ENCODE measurements around the gene SPEM2.

DNA sequence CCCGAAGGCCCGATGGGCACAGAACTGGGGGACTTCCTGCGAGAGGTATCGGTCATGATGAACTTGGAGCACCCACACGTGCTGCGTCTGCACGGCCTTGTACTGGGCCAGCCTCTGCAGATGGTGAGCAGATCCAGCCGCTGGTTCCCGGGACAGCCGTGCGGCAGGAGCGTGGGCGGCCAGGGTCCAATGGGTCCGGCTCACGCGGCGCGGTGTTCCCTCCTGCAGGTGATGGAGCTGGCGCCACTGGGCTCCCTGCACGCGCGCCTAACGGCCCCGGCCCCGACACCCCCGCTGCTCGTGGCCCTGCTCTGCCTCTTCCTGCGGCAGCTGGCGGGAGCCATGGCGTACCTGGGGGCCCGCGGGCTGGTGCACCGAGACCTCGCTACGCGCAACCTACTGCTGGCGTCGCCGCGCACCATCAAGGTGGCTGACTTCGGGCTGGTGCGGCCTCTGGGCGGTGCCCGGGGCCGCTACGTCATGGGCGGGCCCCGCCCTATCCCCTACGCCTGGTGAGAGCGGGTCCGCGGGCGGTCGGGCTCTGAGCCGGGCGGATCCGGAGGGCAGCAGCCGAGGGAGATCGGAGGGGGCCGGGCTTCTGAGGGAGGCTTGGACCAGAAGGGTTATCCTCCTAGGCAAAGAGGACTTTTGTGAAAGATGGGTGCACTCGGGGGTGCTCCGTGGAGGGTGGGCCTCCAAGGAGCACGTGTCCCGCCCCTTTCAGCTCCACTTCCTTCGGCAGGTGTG is 41.5 kb upstream of the SPEM2 start:
- TF ChIP-seq, protein P1, sequence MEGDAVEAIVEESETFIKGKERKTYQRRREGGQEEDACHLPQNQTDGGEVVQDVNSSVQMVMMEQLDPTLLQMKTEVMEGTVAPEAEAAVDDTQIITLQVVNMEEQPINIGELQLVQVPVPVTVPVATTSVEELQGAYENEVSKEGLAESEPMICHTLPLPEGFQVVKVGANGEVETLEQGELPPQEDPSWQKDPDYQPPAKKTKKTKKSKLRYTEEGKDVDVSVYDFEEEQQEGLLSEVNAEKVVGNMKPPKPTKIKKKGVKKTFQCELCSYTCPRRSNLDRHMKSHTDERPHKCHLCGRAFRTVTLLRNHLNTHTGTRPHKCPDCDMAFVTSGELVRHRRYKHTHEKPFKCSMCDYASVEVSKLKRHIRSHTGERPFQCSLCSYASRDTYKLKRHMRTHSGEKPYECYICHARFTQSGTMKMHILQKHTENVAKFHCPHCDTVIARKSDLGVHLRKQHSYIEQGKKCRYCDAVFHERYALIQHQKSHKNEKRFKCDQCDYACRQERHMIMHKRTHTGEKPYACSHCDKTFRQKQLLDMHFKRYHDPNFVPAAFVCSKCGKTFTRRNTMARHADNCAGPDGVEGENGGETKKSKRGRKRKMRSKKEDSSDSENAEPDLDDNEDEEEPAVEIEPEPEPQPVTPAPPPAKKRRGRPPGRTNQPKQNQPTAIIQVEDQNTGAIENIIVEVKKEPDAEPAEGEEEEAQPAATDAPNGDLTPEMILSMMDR (conservative IDR thresholded peaks at IDR 0.05; ENCODE audit: low read depth, low read length): no peak
- TF ChIP-seq POLR2A (IDR thresholded peaks at IDR 0.05; ENCODE audit: low read depth, low read length): no peak
- TF ChIP-seq SMC3 (IDR thresholded peaks at IDR 0.05; ENCODE audit: low read depth, low read length): no peak
- TF ChIP-seq, protein P2, sequence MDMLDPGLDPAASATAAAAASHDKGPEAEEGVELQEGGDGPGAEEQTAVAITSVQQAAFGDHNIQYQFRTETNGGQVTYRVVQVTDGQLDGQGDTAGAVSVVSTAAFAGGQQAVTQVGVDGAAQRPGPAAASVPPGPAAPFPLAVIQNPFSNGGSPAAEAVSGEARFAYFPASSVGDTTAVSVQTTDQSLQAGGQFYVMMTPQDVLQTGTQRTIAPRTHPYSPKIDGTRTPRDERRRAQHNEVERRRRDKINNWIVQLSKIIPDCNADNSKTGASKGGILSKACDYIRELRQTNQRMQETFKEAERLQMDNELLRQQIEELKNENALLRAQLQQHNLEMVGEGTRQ (IDR thresholded peaks at IDR 0.05; ENCODE audit: low read depth, low read length): no peak
- no peak for TF ChIP-seq MAZ (IDR thresholded peaks at IDR 0.05; ENCODE audit: borderline replicate concordance, low read depth, low read length)
- no peak for TF ChIP-seq RAD21 (IDR thresholded peaks at IDR 0.05; ENCODE audit: low read length)
- TF ChIP-seq, protein P3, sequence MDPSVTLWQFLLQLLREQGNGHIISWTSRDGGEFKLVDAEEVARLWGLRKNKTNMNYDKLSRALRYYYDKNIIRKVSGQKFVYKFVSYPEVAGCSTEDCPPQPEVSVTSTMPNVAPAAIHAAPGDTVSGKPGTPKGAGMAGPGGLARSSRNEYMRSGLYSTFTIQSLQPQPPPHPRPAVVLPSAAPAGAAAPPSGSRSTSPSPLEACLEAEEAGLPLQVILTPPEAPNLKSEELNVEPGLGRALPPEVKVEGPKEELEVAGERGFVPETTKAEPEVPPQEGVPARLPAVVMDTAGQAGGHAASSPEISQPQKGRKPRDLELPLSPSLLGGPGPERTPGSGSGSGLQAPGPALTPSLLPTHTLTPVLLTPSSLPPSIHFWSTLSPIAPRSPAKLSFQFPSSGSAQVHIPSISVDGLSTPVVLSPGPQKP (IDR thresholded peaks at IDR 0.05; ENCODE audit: borderline replicate concordance, low read depth, low read length): no peak
- no peak for TF ChIP-seq CEBPB (IDR thresholded peaks at IDR 0.05; ENCODE audit: low read depth, low read length)
